HL-60 (cell line): ENCODE data around the gene MAS1.

Experiments used
- DNase-seq, 2 experiments: peaks; one replicate each; pipeline ENCODE4 v3.0.0-alpha.2; 2010 to 2020; ENCODE audit warnings: low read depth in 1 of 2, low spot score in 1 of 2
- H3K27ac ChIP-seq: fragments of 250-450 bp; sonication (Bioruptor Pico); replicated peaks from 2 replicates; pipeline ENCODE4 v1.5.1; 2020; ENCODE audit warnings: mild to moderate bottlenecking, moderate library complexity
- H3K27me3 ChIP-seq: fragments of 250-450 bp; sonication (Bioruptor Pico); 2 replicates; pipeline ENCODE4 v1.5.1; 2021; ENCODE audit warnings: mild to moderate bottlenecking, moderate library complexity; ENCODE audit not compliant: insufficient read depth, poor library complexity, severe bottlenecking
- H3K4me3 ChIP-seq: replicated peaks from 2 replicates; pipeline ENCODE4 v1.5.1; 2011; ENCODE audit warnings: mild to moderate bottlenecking, control low read depth, low read length; ENCODE audit not compliant: insufficient read depth
- CTCF ChIP-seq: IDR thresholded peaks from one replicate; pipeline ENCODE4 v1.5.1; 2011; ENCODE audit warnings: low read length, control low read depth, inconsistent platforms; ENCODE audit not compliant: insufficient read depth
- GABPA ChIP-seq: IDR thresholded peaks from 2 replicates; pipeline ENCODE4 v1.6.1; 2012; ENCODE audit warnings: low read depth
- POLR2AphosphoS5 ChIP-seq: IDR thresholded peaks from 2 replicates; pipeline ENCODE4 v1.6.1; 2012; ENCODE audit warnings: low read depth
- SPI1 ChIP-seq: IDR thresholded peaks from 2 replicates; pipeline ENCODE4 v1.6.1; 2012; ENCODE audit warnings: low read depth, mild to moderate bottlenecking, borderline replicate concordance
- TF ChIP-seq, protein P1 (sequence below): IDR thresholded peaks from 2 replicates; pipeline ENCODE4 v1.6.1; 2012; ENCODE audit warnings: low read depth; ENCODE audit not compliant: insufficient replicate concordance

Gene MAS1

DNA sequence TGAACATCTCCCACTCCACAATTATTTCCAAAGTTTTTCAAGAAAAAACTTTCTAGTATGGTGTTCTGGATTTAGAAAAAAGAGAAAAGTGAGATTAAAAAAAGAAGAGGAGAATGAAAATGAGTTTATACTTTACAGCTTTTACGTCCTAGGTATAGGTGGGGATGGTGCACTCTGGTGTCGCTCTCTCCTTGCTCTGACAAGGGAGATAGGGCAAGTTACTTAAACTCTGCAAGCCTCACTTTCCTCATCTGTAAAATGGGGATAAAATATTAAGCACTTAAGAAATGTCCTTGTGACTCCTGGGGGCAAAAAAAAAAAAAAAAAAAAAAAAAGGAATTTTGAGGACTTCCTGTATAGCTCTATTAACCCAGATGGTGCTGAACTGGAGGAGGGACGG lies 4.5 kb upstream of the MAS1 start:
- no peak for DNase-seq
- H3K27ac ChIP-seq: no peak overlapping the region
- H3K4me3 ChIP-seq: no peak overlapping the region
- TF ChIP-seq POLR2AphosphoS5: no peak
- TF ChIP-seq SPI1: no peak
- no peak for TF ChIP-seq CTCF
- no peak for TF ChIP-seq GABPA
- TF ChIP-seq, protein P1, sequence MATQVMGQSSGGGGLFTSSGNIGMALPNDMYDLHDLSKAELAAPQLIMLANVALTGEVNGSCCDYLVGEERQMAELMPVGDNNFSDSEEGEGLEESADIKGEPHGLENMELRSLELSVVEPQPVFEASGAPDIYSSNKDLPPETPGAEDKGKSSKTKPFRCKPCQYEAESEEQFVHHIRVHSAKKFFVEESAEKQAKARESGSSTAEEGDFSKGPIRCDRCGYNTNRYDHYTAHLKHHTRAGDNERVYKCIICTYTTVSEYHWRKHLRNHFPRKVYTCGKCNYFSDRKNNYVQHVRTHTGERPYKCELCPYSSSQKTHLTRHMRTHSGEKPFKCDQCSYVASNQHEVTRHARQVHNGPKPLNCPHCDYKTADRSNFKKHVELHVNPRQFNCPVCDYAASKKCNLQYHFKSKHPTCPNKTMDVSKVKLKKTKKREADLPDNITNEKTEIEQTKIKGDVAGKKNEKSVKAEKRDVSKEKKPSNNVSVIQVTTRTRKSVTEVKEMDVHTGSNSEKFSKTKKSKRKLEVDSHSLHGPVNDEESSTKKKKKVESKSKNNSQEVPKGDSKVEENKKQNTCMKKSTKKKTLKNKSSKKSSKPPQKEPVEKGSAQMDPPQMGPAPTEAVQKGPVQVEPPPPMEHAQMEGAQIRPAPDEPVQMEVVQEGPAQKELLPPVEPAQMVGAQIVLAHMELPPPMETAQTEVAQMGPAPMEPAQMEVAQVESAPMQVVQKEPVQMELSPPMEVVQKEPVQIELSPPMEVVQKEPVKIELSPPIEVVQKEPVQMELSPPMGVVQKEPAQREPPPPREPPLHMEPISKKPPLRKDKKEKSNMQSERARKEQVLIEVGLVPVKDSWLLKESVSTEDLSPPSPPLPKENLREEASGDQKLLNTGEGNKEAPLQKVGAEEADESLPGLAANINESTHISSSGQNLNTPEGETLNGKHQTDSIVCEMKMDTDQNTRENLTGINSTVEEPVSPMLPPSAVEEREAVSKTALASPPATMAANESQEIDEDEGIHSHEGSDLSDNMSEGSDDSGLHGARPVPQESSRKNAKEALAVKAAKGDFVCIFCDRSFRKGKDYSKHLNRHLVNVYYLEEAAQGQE: no peak
- peaks cover 15% of the 10 kb centered on the region for H3K27me3 ChIP-seq

DNA sequence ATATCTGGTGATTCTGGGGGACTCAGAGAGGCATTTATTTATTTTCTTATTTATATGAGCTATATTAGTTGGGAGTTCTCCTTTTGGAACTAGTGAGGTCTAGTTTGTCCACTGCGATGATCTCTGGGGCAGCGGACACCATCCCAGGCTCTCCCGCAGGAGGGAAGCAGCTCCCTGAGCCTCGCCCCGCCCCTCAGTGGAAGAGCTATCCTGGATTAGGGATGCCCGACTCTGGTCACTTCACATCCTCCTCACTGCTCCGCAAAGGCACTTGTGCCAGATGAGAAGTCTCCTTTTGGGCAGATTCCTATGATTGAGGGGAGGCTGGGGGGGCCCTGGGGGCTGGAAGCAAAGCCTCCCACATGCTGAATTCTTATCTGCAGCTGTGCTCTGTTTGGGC lies 3.6 kb upstream of the MAS1 start:
- no peak overlapping the region for H3K4me3 ChIP-seq
- H3K27me3 ChIP-seq: peaks cover 17% of the 10 kb centered on the region
- H3K27ac ChIP-seq: no peak overlapping the region
- no peak for DNase-seq
- no peak for TF ChIP-seq CTCF
- TF ChIP-seq, protein P1: no peak
- no peak for TF ChIP-seq GABPA
- TF ChIP-seq POLR2AphosphoS5: no peak
- TF ChIP-seq SPI1: no peak

GRCh38 chr6:159887761-159888160 lies 3.0 kb upstream of the MAS1 start:
- no peak overlapping the region for H3K27ac ChIP-seq
- DNase-seq: no peak
- H3K27me3 ChIP-seq: peaks cover 17% of the 10 kb centered on the region
- no peak overlapping the region for H3K4me3 ChIP-seq
- TF ChIP-seq CTCF: no peak
- no peak for TF ChIP-seq GABPA
- TF ChIP-seq SPI1: no peak
- TF ChIP-seq, protein P1: no peak
- TF ChIP-seq POLR2AphosphoS5: no peak
